CD14-positive monocyte (primary cell): ENCODE data around the gene AGK. TPM values are rescaled to one million over a fixed set of nuclear protein-coding genes. Genes with fewer than 3 reads are reported as not detected.
A peak's percentile ranks its signal among the peaks of the same experiment; 100 is the strongest.

Experiments used
- DNase-seq, 3 donors: peaks; one replicate each; pipeline ENCODE4 v3.0.0-alpha.2; 2011 to 2022
- H2AFZ ChIP-seq: 2 replicates; pipeline ENCODE4 v1.6.0; 2012; ENCODE audit warnings: mild to moderate bottlenecking, low read depth, low read length, inconsistent platforms; ENCODE audit not compliant: insufficient read depth, poor library complexity, severe bottlenecking
- H3K27ac ChIP-seq, 2 donors: 1 replicate in 1 of 2; 2 replicates in 1 of 2; pipeline ENCODE4 v1.5.1; 2012 to 2013; ENCODE audit warnings: low read length in 2 of 2, control low read depth in 1 of 2, inconsistent platforms in 1 of 2, low read depth in 1 of 2, mild to moderate bottlenecking in 1 of 2
- H3K27me3 ChIP-seq, 2 donors: one replicate each; pipeline versions ENCODE4 v1.6.0 to v1.6.1; 2011 to 2013; ENCODE audit warnings: low read length in 2 of 2; ENCODE audit not compliant: control insufficient read depth in 2 of 2, insufficient read depth in 2 of 2
- H3K36me3 ChIP-seq, 2 donors: replicated peaks in 1 of 2; 1 replicate in 1 of 2; 2 replicates in 1 of 2; pipeline versions ENCODE4 v1.5.1 to v1.6.1; 2012 to 2013; ENCODE audit warnings: low read length in 2 of 2, control low read depth in 1 of 2, inconsistent platforms in 1 of 2, mild to moderate bottlenecking in 1 of 2; ENCODE audit not compliant: insufficient read depth in 2 of 2, control insufficient read depth in 1 of 2
- H3K4me1 ChIP-seq, 2 donors: 1 replicate in 1 of 2; 2 replicates in 1 of 2; pipeline versions ENCODE4 v1.5.1 to v1.6.1; 2012 to 2013; ENCODE audit warnings: low read length in 2 of 2, control low read depth in 1 of 2, inconsistent platforms in 1 of 2, mild to moderate bottlenecking in 1 of 2, moderate library complexity in 1 of 2; ENCODE audit not compliant: insufficient read depth in 2 of 2, control insufficient read depth in 1 of 2
- H3K4me2 ChIP-seq: replicated peaks from 2 replicates; pipeline ENCODE3; 2012; ENCODE audit warnings: low read length, moderate library complexity, mild to moderate bottlenecking; ENCODE audit not compliant: poor library complexity, severe bottlenecking; ENCODE audit errors: extremely low read depth
- H3K4me3 ChIP-seq, 3 experiments: fragments of 200-600 bp in 1 of 3; sonication (generic) in 1 of 3; replicated peaks in 1 of 3; 1 replicate in 2 of 3; 2 replicates in 1 of 3; pipeline ENCODE4 v1.5.1; 2011 to 2013; ENCODE audit warnings: low read length in 3 of 3, mild to moderate bottlenecking in 3 of 3, control low read depth in 2 of 3, low read depth in 2 of 3, inconsistent platforms in 1 of 3, moderate library complexity in 1 of 3
- H3K79me2 ChIP-seq: 2 replicates; pipeline ENCODE4 v1.6.0; 2012; ENCODE audit warnings: mild to moderate bottlenecking, control low read depth, inconsistent platforms, low read length, moderate library complexity; ENCODE audit not compliant: insufficient read depth
- H3K9ac ChIP-seq: 2 replicates; pipeline ENCODE4 v1.6.0; 2017; ENCODE audit warnings: low read length, mild to moderate bottlenecking; ENCODE audit not compliant: insufficient read depth, poor library complexity, severe bottlenecking
- H3K9me3 ChIP-seq, 2 donors: replicated peaks in 1 of 2; 1 replicate in 1 of 2; 2 replicates in 1 of 2; pipeline versions ENCODE4 v1.5.1 to v1.6.1; 2012 to 2013; ENCODE audit warnings: low read length in 2 of 2, control low read depth in 1 of 2; ENCODE audit not compliant: control insufficient read depth in 1 of 2, insufficient read depth in 1 of 2
- H4K20me1 ChIP-seq: 2 replicates; pipeline ENCODE4 v1.6.0; 2012; ENCODE audit warnings: mild to moderate bottlenecking, low read length, control low read depth, moderate library complexity; ENCODE audit not compliant: insufficient read depth
- H3K27ac Mint-ChIP-seq, 7 donors: one replicate each; pipeline ENCODE4 v1.8.0; 2020; ENCODE audit warnings: mild to moderate bottlenecking in 7 of 7, mixed read lengths in 7 of 7, moderate library complexity in 6 of 7, inconsistent platforms in 2 of 7
- H3K27me3 Mint-ChIP-seq, 3 donors: one replicate each; pipeline ENCODE4 v1.8.0; 2021 to 2022; ENCODE audit warnings: low read depth in 3 of 3, mild to moderate bottlenecking in 3 of 3, mixed read lengths in 3 of 3, moderate library complexity in 3 of 3, inconsistent platforms in 1 of 3
- H3K36me3 Mint-ChIP-seq, 2 donors: one replicate each; pipeline ENCODE4 v1.8.0; 2020; ENCODE audit warnings: mixed read lengths in 2 of 2, inconsistent platforms in 1 of 2, mild to moderate bottlenecking in 1 of 2
- H3K4me1 Mint-ChIP-seq: one replicate; pipeline ENCODE4 v1.8.0; 2020; ENCODE audit warnings: mild to moderate bottlenecking, mixed read lengths
- H3K4me3 Mint-ChIP-seq, 2 donors: one replicate each; pipeline ENCODE4 v1.8.0; 2020; ENCODE audit warnings: mild to moderate bottlenecking in 2 of 2, mixed read lengths in 2 of 2, moderate library complexity in 1 of 2
- H3K9me3 Mint-ChIP-seq, 7 donors: one replicate each; pipeline ENCODE4 v1.8.0; 2020 to 2022; ENCODE audit warnings: mixed read lengths in 7 of 7, mild to moderate bottlenecking in 6 of 7, moderate library complexity in 6 of 7, inconsistent platforms in 2 of 7
- WGBS: methylation state at CpG from one replicate; pipeline ENCODE4 v1.1.5; 2013; ENCODE audit warnings: missing lambda C conversion rate; ENCODE audit not compliant: insufficient coverage; 5-methylcytosine and 5-hydroxymethylcytosine counted together
- intact Hi-C, 2 donors: fragments of 100-400 bp; cut with micrococcal nuclease; formaldehyde crosslinking; loops; one replicate each; pipeline versions ENCODE4 v1.15.0 to v1.15.1; 2023
- polyA plus RNA-seq, 3 donors: library from polyadenylated mRNA; depleted of rRNA in 1 of 3; unstranded in 2 of 3; stranded (reverse) in 1 of 3; fragments of 300-500 nt in 2 of 3; fragments of >200 nt in 1 of 3; fragmentation: Illumina TruSeq in 2 of 3; gene quantifications; 1 replicate in 2 of 3; 2 replicates in 1 of 3; pipeline ENCODE4 v1.2.3, GENCODE V29; 2012 to 2021
- TF ChIP-seq, protein P1 (sequence below): fragments of 200-600 bp; IDR thresholded peaks from one replicate; pipeline ENCODE4 v1.8.0; 2022; ENCODE audit warnings: antibody characterized with exemption, mild to moderate bottlenecking

AGK gene
- polyA plus RNA-seq, 3 donors = 10.0 to 11.0 (median 11.0) TPM

DNA sequence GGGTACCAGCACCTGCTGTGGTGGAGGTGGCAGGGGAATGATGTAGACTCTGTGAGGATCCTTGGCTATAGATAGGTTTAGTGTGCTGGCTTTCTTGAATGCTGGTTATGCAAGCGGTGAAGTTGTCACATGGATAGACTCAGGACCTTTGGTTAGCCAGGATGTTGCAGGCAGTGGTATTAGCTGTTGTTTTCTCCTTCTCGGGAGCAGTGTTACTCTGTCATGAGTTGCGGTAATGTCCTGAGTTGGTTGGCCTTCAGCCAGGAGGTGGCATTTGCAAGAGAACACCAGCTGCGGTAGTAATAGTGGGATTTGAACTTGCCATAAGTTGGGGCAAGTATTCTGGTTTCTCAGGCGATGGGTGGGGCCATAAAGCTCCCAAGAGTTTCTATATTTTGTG lies 10.8 kb downstream of the AGK start:
- Histone ChIP-seq H3K4me2 (no peak overlapping the region), H3K27ac (no peak overlapping the region), H3K79me2 (no peaks in the 10 kb centered on the region), H4K20me1 (no peaks in the 10 kb centered on the region), H3K4me3 (no peak overlapping the region), H3K9ac (no peak overlapping the region), H3K36me3 (peaks cover 18 to 78% of the 10 kb centered on the region in 2 donors), H3K4me1 (no peaks in the 10 kb centered on the region), H3K9me3 (peaks cover 12 to 17% of the 10 kb centered on the region in 2 donors), H3K27me3 (no peaks in the 10 kb centered on the region), H2AFZ (no peak overlapping the region)
- no peak overlapping the region for H3K4me3 Mint-ChIP-seq
- no peak for DNase-seq
- TF ChIP-seq, protein P1, sequence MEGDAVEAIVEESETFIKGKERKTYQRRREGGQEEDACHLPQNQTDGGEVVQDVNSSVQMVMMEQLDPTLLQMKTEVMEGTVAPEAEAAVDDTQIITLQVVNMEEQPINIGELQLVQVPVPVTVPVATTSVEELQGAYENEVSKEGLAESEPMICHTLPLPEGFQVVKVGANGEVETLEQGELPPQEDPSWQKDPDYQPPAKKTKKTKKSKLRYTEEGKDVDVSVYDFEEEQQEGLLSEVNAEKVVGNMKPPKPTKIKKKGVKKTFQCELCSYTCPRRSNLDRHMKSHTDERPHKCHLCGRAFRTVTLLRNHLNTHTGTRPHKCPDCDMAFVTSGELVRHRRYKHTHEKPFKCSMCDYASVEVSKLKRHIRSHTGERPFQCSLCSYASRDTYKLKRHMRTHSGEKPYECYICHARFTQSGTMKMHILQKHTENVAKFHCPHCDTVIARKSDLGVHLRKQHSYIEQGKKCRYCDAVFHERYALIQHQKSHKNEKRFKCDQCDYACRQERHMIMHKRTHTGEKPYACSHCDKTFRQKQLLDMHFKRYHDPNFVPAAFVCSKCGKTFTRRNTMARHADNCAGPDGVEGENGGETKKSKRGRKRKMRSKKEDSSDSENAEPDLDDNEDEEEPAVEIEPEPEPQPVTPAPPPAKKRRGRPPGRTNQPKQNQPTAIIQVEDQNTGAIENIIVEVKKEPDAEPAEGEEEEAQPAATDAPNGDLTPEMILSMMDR = no peak
- 97% methylated on average over 5 of the region's 5 CpGs for WGBS
- intact Hi-C loops = no loop called here
- peaks cover 67 to 83% of the 10 kb centered on the region in 2 donors for H3K36me3 Mint-ChIP-seq
- no peaks in the 10 kb centered on the region for H3K27me3 Mint-ChIP-seq
- peaks cover 10% of the 10 kb centered on the region for H3K4me1 Mint-ChIP-seq
- peaks cover 17 to 28% (median 22%) of the 10 kb centered on the region in 7 donors for H3K9me3 Mint-ChIP-seq
- peak overlapping the region in 2 of 7 donors; percentile 2 to 33 for H3K27ac Mint-ChIP-seq

DNA sequence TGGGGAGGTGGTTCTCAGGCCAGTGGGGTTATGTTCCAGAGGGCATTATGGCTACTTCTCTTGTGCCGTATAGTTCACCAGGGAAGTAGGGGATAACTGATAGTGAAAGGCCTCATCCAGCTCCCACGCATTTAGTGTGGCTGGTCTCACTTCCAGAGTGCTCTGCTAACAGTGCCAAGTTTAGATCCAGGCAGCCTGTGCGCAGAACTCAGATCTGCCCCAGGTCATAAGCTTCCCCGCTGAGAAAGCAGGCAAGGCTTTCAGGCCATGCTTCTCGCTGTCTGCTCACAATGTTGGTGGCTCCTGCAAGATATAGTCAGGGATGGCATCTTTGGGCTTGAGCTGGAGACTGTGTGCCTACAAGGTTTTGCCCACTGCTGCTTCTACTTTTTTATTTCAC lies 11.3 kb downstream of the AGK start:
- Mint-ChIP-seq H3K27me3 (no peaks in the 10 kb centered on the region), H3K4me3 (no peak overlapping the region), H3K27ac (peak overlapping the region in 1 of 7 donors; percentile 74), H3K9me3 (peaks cover 17 to 28% (median 22%) of the 10 kb centered on the region in 7 donors), H3K4me1 (peaks cover 7% of the 10 kb centered on the region), H3K36me3 (peaks cover 70 to 83% of the 10 kb centered on the region in 2 donors)
- no peak overlapping the region for H2AFZ ChIP-seq
- TF ChIP-seq, protein P1 = no peak
- peaks cover 18 to 76% of the 10 kb centered on the region in 2 donors for H3K36me3 ChIP-seq
- WGBS = 96% methylated on average over 5 of the region's 5 CpGs
- no peak overlapping the region for H3K4me2 ChIP-seq
- no peak overlapping the region for H3K4me3 ChIP-seq
- peaks cover 12 to 17% of the 10 kb centered on the region in 2 donors for H3K9me3 ChIP-seq
- no peaks in the 10 kb centered on the region for H4K20me1 ChIP-seq
- H3K4me1 ChIP-seq = no peaks in the 10 kb centered on the region
- H3K9ac ChIP-seq = no peak overlapping the region
- intact Hi-C loops = no loop called here
- DNase-seq = no peak
- H3K79me2 ChIP-seq = no peaks in the 10 kb centered on the region
- no peak overlapping the region for H3K27ac ChIP-seq
- no peaks in the 10 kb centered on the region for H3K27me3 ChIP-seq
